Lower leg skin (tissue), 3 donors: ENCODE measurements around the gene TNFAIP1.

Experiments used
- CTCF ChIP-seq, 3 donors: fragments of 450-650 bp; IDR thresholded peaks; one replicate each; pipeline ENCODE4 v1.5.1; 2016; ENCODE audit warnings: antibody characterized with exemption in 3 of 3, mild to moderate bottlenecking in 3 of 3, moderate library complexity in 2 of 3
- POLR2A ChIP-seq, 2 donors: fragments of 450-650 bp; IDR thresholded peaks; one replicate each; pipeline ENCODE4 v1.6.1; 2016 to 2017; ENCODE audit warnings: antibody characterized with exemption in 2 of 2, mild to moderate bottlenecking in 1 of 2, moderate library complexity in 1 of 2

- TF ChIP-seq CTCF (IDR thresholded peaks at IDR 0.05) (no peak), POLR2A (IDR thresholded peaks at IDR 0.05) (no peak)
Observed at GRCh38 chr17:28333083-28333746, 2.3 kb upstream of the TNFAIP1 start.
